ENCODE measurements around the gene NAT14. TPM values are rescaled to one million over a fixed set of nuclear protein-coding genes. Genes with fewer than 3 reads are reported as not detected.
A peak's percentile ranks its signal among the peaks of the same experiment; 100 is the strongest.

The NAT14 gene
- total and polyA plus RNA-seq, 2 donors (not counting 3 experiments of a cell fraction or from before 2014, with no cell fraction given): 39.1 to 44.7 TPM

DNA sequence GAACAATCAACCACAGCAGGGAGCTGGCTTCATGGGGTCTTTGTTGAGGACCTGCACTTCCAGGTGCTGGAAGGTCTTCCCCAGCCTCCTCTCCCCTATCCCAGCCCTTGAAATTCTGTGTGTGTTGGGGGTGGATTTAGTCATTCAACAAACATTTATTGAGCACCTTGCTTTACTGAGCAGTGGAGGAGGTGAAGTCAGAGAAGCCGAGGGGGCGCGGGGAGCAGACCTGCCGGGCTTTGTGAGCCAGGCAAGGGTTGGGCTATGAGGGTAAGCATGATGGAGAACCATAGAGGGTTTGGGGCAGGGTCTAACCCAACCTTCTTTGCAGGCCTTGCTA, 17.0 kb upstream of the NAT14 start:
- dilution Hi-C loops (cut with MboI; ENCODE audit: extremely low pct_ligation_motif_present, low sequenced_read_pairs): no loop called here
- Histone ChIP-seq H3K79me2 (ENCODE audit: control insufficient read depth, insufficient read depth, low read length) (no peaks in the 10 kb centered on the region), H3K4me3 (replicated peaks in 1 of 3; ENCODE audit: insufficient read depth in 1 of 3, low read depth in 1 of 3, low read length in 3 of 3) (no peak overlapping the region), H3K4me2 (ENCODE audit: insufficient read depth, low read length) (no peak overlapping the region), H2AFZ (ENCODE audit: low read depth, low read length) (peak overlapping the region; percentile 51), H4K20me1 (replicated peaks; ENCODE audit: control insufficient read depth, extremely low read depth, insufficient read depth, low read length) (no peaks in the 10 kb centered on the region), H3K9ac (replicated peaks; ENCODE audit: extremely low read depth, insufficient read depth, low read length) (no peak overlapping the region), H3K9me1 (replicated peaks; ENCODE audit: control insufficient read depth, extremely low read depth, insufficient read depth, low read length) (no peaks in the 10 kb centered on the region), H3K4me1 (ENCODE audit: control insufficient read depth, extremely low read depth, insufficient read depth, low read length) (no peaks in the 10 kb centered on the region), H3K9me3 (replicated peaks; ENCODE audit: control insufficient read depth, insufficient read depth, low read length) (no peaks in the 10 kb centered on the region), H3K27ac (ENCODE audit: insufficient read depth, low read depth, low read length) (no peak overlapping the region), H3K36me3 (ENCODE audit: control insufficient read depth in 2 of 2, extremely low read depth in 1 of 2, insufficient read depth in 2 of 2, low read length in 2 of 2) (no peaks in the 10 kb centered on the region), H3K27me3 (ENCODE audit: control insufficient read depth in 2 of 2, insufficient read depth in 2 of 2, low read length in 2 of 2) (no peaks in the 10 kb centered on the region)
- ChIA-PET POLR2A (interaction anchor here (1.5 kb wide), 1 partner anchor 36 kb away, joined by 7 read pairs; no protein-coding TSS in a partner anchor), CTCF (interaction anchor here (0.7 to 5.1 kb wide), 26 partner anchors 9 to 335 kb away, joined by 3 to 298 read pairs (median 9); partner anchors contain the start of genes DNAAF3, FIZ1, NAT14 and ZNF524)
- TF ChIP-seq POLR2AphosphoS5 (IDR thresholded peaks at IDR 0.05; ENCODE audit: insufficient read depth, low read depth, low read length) (no peak), JUN (IDR thresholded peaks at IDR 0.05; ENCODE audit: borderline replicate concordance, insufficient read depth, insufficient read length, low read depth) (no peak), GATA2 (IDR thresholded peaks at IDR 0.05; ENCODE audit: insufficient read depth, insufficient read length, low read depth, low read length) (no peak), FOS (IDR thresholded peaks at IDR 0.05; ENCODE audit: borderline replicate concordance, insufficient read depth, low read length) (no peak), POLR2A (IDR thresholded peaks at IDR 0.05; ENCODE audit: low read depth, low read length) (no peak), EZH2 (IDR thresholded peaks at IDR 0.05; ENCODE audit: borderline replicate concordance, low read depth, low read length, severe bottlenecking) (no peak), MYC (IDR thresholded peaks at IDR 0.05; ENCODE audit: low read depth, low read length) (no peak)
- TF ChIP-seq, protein P1, sequence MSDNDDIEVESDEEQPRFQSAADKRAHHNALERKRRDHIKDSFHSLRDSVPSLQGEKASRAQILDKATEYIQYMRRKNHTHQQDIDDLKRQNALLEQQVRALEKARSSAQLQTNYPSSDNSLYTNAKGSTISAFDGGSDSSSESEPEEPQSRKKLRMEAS (IDR thresholded peaks at IDR 0.05; ENCODE audit: insufficient read depth, insufficient read length): no peak
- TF ChIP-seq, protein P2, sequence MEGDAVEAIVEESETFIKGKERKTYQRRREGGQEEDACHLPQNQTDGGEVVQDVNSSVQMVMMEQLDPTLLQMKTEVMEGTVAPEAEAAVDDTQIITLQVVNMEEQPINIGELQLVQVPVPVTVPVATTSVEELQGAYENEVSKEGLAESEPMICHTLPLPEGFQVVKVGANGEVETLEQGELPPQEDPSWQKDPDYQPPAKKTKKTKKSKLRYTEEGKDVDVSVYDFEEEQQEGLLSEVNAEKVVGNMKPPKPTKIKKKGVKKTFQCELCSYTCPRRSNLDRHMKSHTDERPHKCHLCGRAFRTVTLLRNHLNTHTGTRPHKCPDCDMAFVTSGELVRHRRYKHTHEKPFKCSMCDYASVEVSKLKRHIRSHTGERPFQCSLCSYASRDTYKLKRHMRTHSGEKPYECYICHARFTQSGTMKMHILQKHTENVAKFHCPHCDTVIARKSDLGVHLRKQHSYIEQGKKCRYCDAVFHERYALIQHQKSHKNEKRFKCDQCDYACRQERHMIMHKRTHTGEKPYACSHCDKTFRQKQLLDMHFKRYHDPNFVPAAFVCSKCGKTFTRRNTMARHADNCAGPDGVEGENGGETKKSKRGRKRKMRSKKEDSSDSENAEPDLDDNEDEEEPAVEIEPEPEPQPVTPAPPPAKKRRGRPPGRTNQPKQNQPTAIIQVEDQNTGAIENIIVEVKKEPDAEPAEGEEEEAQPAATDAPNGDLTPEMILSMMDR (IDR thresholded peaks at IDR 0.05; ENCODE audit: extremely low read depth in 1 of 2, insufficient read depth in 1 of 2, low read depth in 1 of 2, low read length in 2 of 2): no peak
- DNase-seq (ENCODE audit: low read depth, low spot score): no peak
- BruUV-seq (replicated peaks): no TSS peak
- no peak for FAIRE-seq
- intact Hi-C loops (cut with micrococcal nuclease): loop anchor here (1.0 kb wide), 1 partner anchor 36 kb away; no protein-coding TSS in a partner anchor
